GM12875 (cell line): ENCODE measurements around the gene CENPC.

ENCODE experiments used
- H3K4me3 ChIP-seq: one replicate; pipeline ENCODE4 v1.5.1; 2011; ENCODE audit warnings: low read depth, low read length, control low read depth
- CTCF ChIP-seq: IDR thresholded peaks from 2 replicates; pipeline ENCODE4 v1.5.1; 2011; ENCODE audit warnings: low read depth, mild to moderate bottlenecking, control low read depth, inconsistent platforms, low read length, moderate library complexity, borderline replicate concordance; ENCODE audit not compliant: insufficient read depth

Gene CENPC

GRCh38 chr4:67470871-67471270 lies 74.4 kb downstream of the CENPC start:
- H3K4me3 ChIP-seq, result no peak overlapping the region
- no peak for TF ChIP-seq CTCF

GRCh38 chr4:67468830-67469229 lies 76.5 kb downstream of the CENPC start:
- no peak for TF ChIP-seq CTCF
- H3K4me3 ChIP-seq, result no peak overlapping the region

- no peak for TF ChIP-seq CTCF
- H3K4me3 ChIP-seq, result no peak overlapping the region
Measured at GRCh38 chr4:67466751-67467150, 78.6 kb downstream of the CENPC start.

DNA sequence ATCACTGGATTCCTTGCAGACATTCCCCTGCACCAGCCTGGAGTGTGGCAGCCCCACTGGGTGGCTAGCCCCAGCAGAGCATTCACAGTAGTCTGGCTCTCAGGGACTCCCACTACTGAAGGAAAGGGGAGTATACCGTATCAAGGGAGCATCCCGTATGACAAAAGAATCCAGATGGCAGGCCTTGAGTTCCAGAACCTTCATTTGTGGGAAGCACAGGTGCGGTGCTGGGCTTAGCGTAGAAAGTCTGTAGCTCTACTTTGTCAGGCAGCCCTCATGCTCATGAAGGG lies 79.6 kb downstream of the CENPC start:
- H3K4me3 ChIP-seq, result no peak overlapping the region
- TF ChIP-seq CTCF, result no peak

DNA sequence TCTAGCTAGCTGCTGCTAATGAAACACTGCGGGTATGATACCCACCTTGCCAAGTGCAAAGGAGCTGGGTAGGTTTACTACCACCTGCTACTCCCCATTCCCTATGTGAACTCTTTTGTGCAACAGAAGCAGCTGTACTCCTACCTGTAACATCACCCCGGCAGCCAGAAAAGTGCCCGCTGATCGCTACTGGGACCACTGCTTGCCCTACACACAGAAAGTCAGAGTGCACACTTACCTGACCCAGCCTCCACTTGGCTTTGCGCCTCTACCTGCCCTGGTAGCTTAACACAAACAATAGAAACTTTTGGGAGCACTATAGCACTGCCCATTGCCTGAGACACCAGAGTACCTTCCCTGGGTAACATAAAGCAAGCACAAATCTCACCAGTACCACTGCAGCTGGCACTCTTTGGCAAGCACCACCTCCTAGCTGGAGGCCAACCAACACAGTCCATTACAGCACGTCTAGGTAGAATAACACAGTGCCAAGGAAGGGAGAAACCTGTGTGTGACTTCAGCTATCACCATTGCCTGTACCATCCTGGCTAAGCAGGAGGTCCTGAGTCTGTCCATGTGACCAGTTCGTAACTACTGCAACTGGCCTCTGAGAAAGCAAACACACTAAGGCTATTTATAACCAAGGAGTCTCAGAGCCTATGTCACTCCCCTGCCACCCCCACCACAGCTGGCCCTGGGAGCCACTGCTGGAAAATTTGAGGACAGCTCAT lies 80.1 kb downstream of the CENPC start:
- no peak overlapping the region for H3K4me3 ChIP-seq
- TF ChIP-seq CTCF, result no peak

DNA sequence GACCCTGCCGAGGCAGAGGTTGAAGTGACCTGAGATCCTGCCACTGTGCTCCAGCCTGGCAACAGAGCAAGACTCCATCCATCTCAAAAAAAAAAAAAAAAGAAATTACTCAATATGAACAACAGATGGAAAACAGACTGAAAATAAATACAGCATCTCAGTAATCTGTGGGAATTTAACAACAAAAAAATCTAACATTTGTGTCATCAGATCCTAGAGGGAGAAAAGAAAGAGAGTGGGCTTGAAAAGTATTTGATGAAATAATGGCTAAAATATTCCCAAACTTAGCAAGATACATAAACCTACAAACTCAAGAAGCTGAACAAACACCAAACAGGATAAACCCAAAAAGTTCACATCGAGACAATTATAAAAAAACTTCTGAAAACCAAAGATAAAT lies 84.7 kb downstream of the CENPC start:
- no peak for TF ChIP-seq CTCF
- no peak overlapping the region for H3K4me3 ChIP-seq

GRCh38 chr4:67459164-67459563 lies 86.1 kb downstream of the CENPC start:
- H3K4me3 ChIP-seq, result no peak overlapping the region
- no peak for TF ChIP-seq CTCF
